Stimulated activated CD8-positive, alpha-beta memory T cell treated with anti-CD3 and anti-CD28 coated beads, Interleukin-15, amount 100 ng/mL, for 4 hours (primary cell): ENCODE measurements around the gene KANSL1.

ENCODE experiments used
- DNase-seq, 2 donors: peaks; one replicate each; pipeline ENCODE4 v3.0.0-alpha.2; 2020; ENCODE audit warnings: low read depth in 2 of 2

Gene KANSL1

DNA sequence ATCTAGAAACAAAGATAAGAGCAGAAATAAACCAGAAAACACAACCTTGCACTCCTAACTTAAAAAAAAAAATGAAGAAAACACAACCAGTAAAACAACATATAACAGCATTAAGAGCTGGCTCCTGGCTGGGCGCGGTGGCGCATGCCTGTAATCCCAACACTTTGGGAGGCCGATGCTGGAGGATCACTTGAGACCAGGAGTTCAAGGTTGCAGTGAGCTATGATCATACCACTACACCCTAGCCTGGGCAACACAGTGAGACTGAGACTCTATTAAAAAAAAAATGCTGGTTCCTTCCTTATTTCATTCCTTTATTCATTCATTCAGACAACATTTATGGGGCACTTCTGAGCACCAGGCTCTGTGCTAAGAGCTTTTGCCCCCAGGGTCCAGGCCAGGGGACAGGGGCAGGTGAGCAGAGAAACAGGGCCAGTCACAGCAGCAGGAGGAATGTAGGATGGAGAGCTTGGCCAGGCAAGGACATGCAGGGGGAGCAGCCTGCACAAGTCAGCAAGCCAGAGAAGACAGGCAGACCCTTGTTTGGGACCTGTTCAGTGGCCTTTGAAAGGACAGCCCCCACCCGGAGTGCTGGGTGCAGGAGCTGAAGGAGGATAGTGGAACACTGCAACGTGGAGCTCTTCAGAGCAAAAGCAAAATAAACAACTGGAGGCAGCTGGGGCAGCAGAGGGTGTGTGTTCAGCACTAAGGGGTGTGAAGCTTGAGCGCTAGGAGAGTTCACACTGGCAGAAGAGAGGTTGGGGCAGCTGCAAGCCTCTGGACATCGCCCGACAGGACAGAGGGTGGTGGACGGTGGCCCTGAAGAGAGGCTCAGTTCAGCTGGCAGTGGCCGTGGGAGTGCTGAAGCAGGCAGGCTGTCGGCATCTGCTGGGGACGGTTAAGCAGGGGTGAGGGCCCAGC is 191.6 kb downstream of the KANSL1 start:
- no peak for DNase-seq

DNA sequence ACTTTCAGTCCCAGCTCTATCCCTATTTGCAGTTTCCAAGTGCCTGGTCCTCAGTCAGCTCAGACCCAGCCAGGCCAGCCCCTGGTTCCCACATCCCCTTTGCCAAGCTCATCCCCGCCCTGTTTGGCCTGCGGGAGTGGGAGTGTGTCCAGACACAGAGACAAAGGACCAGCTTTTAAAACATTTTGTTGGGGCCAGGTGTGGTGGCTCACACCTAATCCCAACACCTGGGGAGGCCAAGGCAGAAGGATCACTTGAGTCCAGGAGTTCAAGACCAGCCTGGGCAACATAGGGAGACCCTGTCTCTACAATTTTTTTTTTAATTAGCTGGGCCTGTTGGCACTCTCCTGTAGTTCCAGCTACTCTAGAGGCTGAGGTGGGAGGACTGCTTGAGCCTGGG is 192.5 kb downstream of the KANSL1 start:
- no peak for DNase-seq

- DNase-seq: no peak
Measured at GRCh38 chr17:46000292-46000691, 192.9 kb downstream of the KANSL1 start.

DNA sequence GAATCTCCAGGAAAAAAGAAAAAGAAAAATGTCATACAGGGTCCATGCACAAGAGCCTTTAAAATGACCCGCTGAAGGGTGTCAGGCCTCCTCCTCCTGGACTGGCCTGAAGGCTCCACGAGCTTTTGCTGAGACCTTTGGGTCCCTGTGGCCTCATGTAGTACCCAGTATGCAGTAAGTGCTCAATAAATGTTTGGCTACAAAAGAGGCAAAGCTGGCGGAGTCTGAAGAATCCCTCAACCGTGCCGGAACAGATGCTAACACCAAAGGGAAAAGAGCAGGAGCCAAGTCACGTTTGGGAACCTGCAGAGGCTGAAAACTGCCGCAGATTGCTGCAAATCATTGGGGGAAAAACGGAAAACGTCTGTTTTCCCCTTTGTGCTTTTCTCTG is 193.3 kb downstream of the KANSL1 start:
- DNase-seq: no peak

DNA sequence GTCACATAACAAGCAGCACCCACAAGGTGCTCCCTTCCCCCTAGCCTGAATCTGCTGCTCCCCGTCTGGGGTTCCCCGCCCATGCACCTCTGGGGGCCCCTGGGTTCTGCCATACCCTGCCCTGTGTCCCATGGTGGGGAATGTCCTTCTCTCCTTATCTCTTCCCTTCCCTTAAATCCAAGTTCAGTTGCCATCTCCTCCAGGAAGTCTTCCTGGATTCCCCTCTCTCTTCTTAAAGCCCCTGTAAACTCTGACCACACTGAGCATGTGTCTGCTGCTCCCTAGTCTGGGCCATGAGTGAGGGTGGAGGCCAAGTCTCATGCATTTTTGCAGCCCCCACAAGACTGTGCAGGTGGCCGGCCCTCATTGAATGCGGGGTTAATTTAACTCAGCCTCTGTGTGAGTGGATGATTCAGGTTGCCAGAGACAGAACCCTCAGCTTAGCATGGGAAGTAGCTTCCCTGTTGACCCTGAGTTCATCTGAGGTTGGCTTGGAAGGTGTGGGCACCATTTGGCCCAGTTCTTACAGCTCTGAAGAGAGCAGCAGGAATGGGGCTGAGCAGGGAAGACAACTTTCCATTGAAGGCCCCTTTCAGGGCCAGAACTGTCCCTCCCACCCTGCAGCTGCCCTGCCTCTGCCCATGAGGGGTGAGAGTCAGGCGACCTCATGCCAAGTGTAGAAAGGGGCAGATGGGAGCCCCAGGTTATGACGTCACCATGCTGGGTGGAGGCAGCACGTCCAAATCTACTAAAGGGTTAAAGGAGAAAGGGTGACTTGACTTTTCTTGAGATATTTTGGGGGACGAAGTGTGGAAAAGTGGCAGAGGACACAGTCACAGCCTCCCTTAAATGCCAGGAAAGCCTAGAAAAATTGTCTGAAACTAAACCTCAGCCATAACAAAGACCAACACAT is 194.0 kb downstream of the KANSL1 start, which contains the start of gene STH:
Gene STH (plus strand): TSS at position 264 of the 913 bp plus-strand sequence. CDS start 30 bp downstream, at position 294.
- DNase-seq: no peak

- no peak for DNase-seq
Measured at GRCh38 chr17:45997624-45998023, 195.6 kb downstream of the KANSL1 start.

DNA sequence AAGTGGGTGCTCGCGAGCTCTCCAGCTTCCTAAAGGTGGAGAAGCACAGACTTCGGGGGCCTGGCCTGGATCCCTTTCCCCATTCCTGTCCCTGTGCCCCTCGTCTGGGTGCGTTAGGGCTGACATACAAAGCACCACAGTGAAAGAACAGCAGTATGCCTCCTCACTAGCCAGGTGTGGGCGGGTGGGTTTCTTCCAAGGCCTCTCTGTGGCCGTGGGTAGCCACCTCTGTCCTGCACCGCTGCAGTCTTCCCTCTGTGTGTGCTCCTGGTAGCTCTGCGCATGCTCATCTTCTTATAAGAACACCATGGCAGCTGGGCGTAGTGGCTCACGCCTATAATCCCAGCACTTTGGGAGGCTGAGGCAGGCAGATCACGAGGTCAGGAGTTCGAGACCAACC is 196.1 kb downstream of the KANSL1 start:
- no peak for DNase-seq

DNA sequence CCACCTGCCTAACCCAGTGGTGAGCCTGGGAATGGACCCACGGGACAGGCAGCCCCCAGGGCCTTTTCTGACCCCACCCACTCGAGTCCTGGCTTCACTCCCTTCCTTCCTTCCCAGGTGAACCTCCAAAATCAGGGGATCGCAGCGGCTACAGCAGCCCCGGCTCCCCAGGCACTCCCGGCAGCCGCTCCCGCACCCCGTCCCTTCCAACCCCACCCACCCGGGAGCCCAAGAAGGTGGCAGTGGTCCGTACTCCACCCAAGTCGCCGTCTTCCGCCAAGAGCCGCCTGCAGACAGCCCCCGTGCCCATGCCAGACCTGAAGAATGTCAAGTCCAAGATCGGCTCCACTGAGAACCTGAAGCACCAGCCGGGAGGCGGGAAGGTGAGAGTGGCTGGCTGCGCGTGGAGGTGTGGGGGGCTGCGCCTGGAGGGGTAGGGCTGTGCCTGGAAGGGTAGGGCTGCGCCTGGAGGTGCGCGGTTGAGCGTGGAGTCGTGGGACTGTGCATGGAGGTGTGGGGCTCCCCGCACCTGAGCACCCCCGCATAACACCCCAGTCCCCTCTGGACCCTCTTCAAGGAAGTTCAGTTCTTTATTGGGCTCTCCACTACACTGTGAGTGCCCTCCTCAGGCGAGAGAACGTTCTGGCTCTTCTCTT is 196.8 kb downstream of the KANSL1 start:
- no peak for DNase-seq

DNA sequence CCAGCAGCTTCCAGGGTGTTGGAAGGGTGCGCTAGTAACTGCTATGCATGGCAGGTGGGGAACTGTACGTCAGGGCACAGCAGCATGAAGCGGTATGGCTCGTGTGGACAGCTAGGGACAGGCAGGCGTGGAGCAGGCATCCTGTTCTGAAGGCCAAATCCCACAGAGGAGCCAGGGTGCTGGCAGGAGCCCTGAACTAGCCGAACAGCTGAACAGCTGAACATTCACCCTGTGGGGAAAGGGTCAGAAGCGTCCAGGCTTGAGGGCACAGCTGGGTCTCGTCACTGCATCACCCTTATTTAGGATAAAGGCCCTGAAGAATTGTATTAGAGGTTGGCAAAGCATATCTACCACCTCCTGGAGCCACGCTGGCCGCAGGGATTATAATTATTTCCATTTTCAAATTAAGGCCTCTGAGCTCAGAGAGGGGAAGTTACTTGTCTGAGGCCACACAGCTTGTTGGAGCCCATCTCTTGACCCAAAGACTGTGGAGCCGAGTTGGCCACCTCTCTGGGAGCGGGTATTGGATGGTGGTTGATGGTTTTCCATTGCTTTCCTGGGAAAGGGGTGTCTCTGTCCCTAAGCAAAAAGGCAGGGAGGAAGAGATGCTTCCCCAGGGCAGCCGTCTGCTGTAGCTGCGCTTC is 197.5 kb downstream of the KANSL1 start:
- no peak for DNase-seq

DNA sequence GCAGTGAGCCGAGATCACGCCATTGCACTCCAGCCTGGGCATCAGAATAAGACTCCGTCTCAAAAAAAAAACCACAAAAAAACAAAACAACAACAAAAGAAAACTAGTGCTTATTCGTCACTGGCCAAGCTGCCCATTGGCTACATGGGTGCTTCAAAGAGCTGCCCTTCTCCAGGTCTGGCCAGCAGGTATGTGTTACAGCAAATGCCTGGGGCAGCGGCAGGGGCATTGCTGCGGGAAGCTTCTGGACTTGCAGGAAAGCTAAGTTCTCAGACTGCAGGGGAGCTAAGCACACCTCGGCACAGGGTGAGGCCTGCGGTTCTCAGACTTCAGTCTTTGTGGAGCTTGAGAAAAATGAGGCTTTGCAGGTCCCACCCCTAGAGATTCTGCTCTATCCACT is 198.2 kb downstream of the KANSL1 start:
- no peak for DNase-seq

GRCh38 chr17:45993962-45994627 is 199.1 kb downstream of the KANSL1 start:
- DNase-seq: no peak

GRCh38 chr17:45992904-45993303 is 200.3 kb downstream of the KANSL1 start:
- no peak for DNase-seq

- DNase-seq: no peak
Measured at GRCh38 chr17:45992175-45992574, 201.1 kb downstream of the KANSL1 start.

DNA sequence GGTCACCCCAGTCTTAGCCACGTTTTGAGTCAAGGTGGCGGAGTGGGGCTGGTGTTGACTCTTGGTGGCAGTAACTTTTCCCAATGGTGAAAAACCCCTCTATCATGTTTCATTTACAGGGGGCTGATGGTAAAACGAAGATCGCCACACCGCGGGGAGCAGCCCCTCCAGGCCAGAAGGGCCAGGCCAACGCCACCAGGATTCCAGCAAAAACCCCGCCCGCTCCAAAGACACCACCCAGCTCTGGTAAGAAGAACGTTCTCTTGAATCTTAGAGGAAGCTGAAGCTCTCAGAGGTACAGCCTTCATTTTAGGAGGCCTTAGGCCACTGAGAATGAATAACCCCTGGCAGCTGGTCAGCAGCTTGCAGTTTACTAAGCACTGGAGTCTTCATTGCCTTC is 201.9 kb downstream of the KANSL1 start:
- DNase-seq: no peak

GRCh38 chr17:45990886-45991285 is 202.3 kb downstream of the KANSL1 start:
- DNase-seq: no peak

DNA sequence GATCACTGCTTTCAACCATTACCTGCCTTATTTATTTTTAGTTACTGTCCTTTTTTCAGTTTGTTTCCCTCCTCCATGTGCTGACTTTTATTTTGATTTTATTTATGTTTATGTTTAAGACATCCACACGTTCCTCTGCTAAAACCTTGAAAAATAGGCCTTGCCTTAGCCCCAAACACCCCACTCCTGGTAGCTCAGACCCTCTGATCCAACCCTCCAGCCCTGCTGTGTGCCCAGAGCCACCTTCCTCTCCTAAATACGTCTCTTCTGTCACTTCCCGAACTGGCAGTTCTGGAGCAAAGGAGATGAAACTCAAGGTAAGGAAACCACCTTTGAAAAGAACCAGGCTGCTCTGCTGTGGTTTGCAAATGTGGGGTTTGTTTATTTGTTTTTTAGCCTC is 203.5 kb downstream of the KANSL1 start:
- DNase-seq: no peak

GRCh38 chr17:45987706-45988105 is 205.5 kb downstream of the KANSL1 start:
- no peak for DNase-seq

- no peak for DNase-seq
Measured at GRCh38 chr17:45986056-45986455, 207.2 kb downstream of the KANSL1 start.

GRCh38 chr17:45985447-45985846 is 207.8 kb downstream of the KANSL1 start:
- no peak for DNase-seq

DNA sequence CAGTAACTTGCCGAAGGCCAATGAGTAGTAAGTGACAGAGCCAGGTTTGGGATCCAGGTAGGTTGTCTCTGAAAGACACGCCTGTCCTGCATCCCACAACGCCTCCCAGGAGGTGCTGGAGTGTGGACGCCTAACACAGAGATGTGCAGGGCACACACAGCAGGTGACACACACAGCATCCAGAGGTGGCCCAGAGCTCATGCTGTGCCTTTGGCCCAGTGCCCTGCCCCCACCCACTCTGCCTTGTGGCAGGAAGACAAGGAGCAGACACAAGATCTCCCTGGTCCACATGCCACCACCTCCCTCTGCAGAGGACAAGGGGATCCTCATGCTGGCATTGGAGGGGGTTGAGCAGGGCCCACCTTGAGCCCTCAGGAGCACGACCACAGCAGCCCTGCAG is 208.9 kb downstream of the KANSL1 start:
- DNase-seq: no peak
